ENCODE results near the gene PTPRN2. TPM values are rescaled to one million over a fixed set of nuclear protein-coding genes. Genes with fewer than 3 reads are reported as not detected.

Gene PTPRN2
- total RNA-seq, 1 donor from 2014 or later: 2.4 TPM

DNA sequence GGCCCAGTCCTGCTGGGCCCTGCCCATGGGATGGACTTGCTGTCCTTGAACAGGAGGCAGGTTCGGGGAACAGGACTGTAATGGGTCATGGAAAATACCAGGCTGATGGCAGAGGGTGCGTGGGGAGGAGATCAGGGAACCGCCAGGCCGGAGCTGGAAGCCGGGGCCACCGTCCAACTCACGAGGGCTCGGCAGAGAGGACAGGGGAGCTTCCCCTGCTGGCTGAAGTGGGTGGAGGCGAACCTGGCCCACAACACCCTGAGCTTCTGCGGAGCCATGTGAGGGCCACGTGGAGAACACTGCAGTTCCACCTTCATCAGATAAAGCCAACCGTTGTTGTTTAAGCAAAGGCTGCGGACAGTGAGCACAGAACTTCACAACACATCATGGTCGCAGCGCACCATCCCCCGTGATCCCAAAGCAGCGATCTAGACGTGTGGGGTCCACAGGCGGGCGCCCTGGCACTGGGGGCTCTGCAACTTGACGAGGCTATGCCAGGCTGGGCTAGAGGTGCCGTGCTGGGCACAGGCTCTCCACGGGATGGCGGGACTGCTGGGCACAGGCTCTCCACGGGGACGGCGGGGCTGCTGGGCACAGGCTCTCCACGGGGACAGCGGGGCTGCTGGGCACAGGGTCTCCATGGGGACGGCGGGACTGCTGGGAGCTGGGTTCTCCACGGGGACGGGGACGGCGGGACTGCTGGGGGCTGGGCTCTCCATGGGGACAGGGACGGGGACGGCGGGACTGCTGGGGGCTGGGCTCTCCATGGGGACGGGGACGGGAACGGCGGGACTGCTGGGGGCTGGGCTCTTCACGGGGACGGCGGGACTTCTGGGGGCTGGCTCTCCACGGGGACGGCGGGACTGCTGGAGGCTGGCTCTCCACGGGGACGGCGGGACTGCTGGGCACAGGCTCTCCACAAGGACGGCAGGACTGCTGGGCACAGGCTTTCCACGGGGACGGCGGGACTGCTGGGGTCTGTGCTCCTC, 777.5 kb downstream of the PTPRN2 start:
- TF ChIP-seq, protein P1, sequence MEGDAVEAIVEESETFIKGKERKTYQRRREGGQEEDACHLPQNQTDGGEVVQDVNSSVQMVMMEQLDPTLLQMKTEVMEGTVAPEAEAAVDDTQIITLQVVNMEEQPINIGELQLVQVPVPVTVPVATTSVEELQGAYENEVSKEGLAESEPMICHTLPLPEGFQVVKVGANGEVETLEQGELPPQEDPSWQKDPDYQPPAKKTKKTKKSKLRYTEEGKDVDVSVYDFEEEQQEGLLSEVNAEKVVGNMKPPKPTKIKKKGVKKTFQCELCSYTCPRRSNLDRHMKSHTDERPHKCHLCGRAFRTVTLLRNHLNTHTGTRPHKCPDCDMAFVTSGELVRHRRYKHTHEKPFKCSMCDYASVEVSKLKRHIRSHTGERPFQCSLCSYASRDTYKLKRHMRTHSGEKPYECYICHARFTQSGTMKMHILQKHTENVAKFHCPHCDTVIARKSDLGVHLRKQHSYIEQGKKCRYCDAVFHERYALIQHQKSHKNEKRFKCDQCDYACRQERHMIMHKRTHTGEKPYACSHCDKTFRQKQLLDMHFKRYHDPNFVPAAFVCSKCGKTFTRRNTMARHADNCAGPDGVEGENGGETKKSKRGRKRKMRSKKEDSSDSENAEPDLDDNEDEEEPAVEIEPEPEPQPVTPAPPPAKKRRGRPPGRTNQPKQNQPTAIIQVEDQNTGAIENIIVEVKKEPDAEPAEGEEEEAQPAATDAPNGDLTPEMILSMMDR (IDR thresholded peaks at IDR 0.05; ENCODE audit: insufficient read depth, low read length, poor library complexity, severe bottlenecking): no peak
- no peak overlapping the region for H3K4me3 ChIP-seq (ENCODE audit: low read depth, low read length)
- no peaks in the 10 kb centered on the region for H3K27me3 ChIP-seq (ENCODE audit: control insufficient read depth, insufficient read depth, low read length)
- no peaks in the 10 kb centered on the region for H3K36me3 ChIP-seq (ENCODE audit: control insufficient read depth, insufficient read depth, low read length)
- DNase-seq (ENCODE audit: low read depth): no peak

DNA sequence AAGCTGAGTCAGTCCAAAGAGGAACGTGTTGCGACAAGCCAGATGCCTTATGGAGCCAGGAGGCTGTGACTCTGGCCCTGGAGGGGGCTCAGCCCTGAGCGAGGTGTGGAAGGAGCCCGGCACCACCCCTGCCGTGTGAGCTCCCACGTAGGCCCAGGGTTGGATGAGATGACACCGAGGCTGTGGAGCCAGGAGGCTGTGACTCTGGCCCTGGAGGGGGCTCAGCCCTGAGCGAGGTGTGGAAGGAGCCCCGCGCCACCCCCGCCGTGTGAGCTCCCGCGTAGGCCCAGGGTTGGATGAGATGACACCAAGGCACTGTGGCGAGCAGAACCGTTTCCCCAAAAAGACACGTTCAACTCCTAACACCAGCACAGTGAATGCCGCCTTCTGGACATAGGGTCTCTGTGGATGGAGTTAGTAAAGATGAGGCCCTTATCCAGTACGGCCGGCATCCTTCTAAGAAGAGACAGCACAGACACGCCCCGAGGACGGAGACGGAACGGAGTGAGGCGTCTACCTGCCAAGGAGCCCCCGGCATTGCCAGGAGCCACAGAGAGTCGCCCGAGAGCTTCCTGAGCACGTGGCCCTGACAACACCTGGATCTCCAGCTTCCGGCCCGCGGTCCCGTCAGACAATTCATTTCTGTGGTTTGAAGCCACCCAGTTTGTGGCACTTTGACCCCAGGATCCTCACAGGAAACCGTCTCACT, 778.3 kb downstream of the PTPRN2 start:
- TF ChIP-seq, protein P1 (IDR thresholded peaks at IDR 0.05; ENCODE audit: insufficient read depth, low read length, poor library complexity, severe bottlenecking): no peak
- no peaks in the 10 kb centered on the region for H3K36me3 ChIP-seq (ENCODE audit: control insufficient read depth, insufficient read depth, low read length)
- H3K4me3 ChIP-seq (ENCODE audit: low read depth, low read length): no peak overlapping the region
- H3K27me3 ChIP-seq (ENCODE audit: control insufficient read depth, insufficient read depth, low read length): no peaks in the 10 kb centered on the region
- DNase-seq (ENCODE audit: low read depth): no peak

DNA sequence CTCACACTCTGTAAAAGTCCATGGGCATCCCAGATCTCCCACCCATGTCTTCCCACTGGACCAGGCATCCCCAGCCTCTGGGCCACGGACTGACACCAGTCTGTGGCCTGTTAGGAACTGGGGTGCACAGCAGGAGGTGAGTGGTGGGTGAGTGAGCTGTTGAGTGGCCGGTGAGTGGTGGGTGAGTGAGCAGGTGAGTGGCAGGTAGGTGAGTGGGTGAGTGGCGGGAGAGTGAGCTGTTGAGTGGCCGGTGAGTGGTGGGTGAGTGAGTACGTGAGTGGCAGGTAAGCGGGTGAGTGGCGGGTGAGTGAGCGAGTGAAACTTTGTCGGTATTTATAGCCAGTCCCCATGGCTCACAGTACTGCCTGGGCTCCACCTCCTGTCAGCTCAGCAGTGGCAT, 779.6 kb downstream of the PTPRN2 start:
- TF ChIP-seq, protein P1 (IDR thresholded peaks at IDR 0.05; ENCODE audit: insufficient read depth, low read length, poor library complexity, severe bottlenecking): no peak

DNA sequence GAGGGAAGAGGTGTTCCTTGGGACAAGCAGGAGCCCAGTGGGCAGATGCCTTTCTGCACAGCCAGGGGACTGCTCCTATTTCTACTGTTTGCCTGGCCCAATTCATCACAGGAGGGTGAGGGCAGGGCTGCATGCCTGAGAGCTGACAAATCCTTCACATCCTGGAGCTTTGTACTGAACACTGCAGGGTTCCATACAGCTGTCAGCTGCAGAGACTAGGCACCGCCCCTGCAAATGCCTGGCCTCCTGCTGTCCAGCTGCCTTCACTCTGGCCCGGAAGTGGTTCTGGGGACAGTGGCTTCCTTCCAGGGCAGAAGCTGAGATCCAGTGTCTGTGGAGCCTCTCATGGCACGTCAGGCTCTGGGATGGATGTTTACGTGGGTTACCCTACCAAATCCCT, 780.1 kb downstream of the PTPRN2 start:
- no peak for DNase-seq (ENCODE audit: low read depth)
- Histone ChIP-seq H3K36me3 (ENCODE audit: control insufficient read depth, insufficient read depth, low read length) (no peaks in the 10 kb centered on the region), H3K27me3 (ENCODE audit: control insufficient read depth, insufficient read depth, low read length) (no peaks in the 10 kb centered on the region), H3K4me3 (ENCODE audit: low read depth, low read length) (no peak overlapping the region)
- TF ChIP-seq, protein P1 (IDR thresholded peaks at IDR 0.05; ENCODE audit: insufficient read depth, low read length, poor library complexity, severe bottlenecking): no peak

More for the DNA sequence above, 779.6 kb downstream of the PTPRN2 start:
- Histone ChIP-seq H3K4me3 (ENCODE audit: low read depth, low read length) (no peak overlapping the region), H3K27me3 (ENCODE audit: control insufficient read depth, insufficient read depth, low read length) (no peaks in the 10 kb centered on the region), H3K36me3 (ENCODE audit: control insufficient read depth, insufficient read depth, low read length) (no peaks in the 10 kb centered on the region)
- DNase-seq (ENCODE audit: low read depth): no peak

DNA sequence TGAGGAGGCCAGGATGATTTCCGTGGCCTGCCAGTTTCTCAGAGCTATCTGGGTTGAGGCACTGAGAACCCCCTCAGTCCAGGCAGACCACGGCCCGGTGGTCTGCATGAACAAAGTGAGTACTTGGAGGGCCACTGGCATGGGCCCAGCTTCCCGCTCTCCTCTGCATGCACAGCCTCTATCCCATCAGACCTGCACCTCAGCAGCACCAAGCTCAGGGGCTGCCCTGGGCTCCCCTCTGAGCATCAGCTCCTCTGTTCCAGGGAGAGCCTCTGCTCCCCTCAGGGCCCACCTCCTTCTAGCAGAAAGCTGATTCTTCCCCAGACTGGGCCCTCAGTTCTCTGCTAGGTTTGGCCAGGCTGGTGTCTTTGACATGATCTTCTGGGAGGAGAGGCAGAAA, 780.9 kb downstream of the PTPRN2 start:
- Histone ChIP-seq H3K27me3 (ENCODE audit: control insufficient read depth, insufficient read depth, low read length) (no peaks in the 10 kb centered on the region), H3K4me3 (ENCODE audit: low read depth, low read length) (no peak overlapping the region), H3K36me3 (ENCODE audit: control insufficient read depth, insufficient read depth, low read length) (no peaks in the 10 kb centered on the region)
- TF ChIP-seq, protein P1 (IDR thresholded peaks at IDR 0.05; ENCODE audit: insufficient read depth, low read length, poor library complexity, severe bottlenecking): no peak
- no peak for DNase-seq (ENCODE audit: low read depth)

Data from kidney epithelial cell (primary cell).